ENCODE results near the gene TMEM121B. TPM values are rescaled to one million over a fixed set of nuclear protein-coding genes. Genes with fewer than 3 reads are reported as not detected.

TMEM121B gene
- total RNA-seq, 2 donors from 2014 or later, result 0.14 to 0.31 TPM

DNA sequence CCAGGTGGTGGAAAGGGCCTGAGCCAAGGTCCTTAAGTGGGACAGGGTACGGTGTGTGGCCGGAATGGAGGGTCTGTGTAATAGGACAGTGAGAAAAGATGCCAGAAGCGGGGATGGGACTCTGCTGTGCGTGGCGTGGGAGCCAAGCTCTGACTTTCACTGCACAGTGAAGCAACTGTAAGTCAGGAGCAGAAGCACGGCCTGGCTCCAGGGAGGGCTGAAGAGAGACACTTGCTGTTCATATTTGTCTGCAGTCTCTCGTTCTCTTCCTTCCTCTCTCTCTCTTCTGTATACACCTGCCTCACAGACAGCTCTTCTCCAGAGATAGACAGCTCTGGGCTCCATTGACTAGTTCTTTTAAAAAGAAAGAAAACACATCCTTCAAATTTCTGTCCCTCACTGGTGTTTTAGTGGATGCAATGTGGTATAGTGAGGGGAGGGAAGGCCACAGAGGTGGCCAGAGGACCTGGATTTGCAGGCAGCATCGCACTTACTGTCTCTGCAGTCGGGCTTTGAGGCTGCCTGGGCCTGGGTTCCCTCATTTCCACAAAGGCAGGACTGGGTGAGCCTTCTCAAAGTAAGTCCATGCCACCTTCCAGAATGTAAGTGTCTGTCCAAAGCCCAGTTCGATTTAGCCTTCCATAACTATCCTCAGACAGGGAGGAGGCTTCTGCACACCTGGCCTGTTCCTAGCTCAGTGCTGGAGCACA is 34.2 kb downstream of the TMEM121B start:
- peaks cover 0 to 4% of the 10 kb centered on the region in 2 donors for H3K27me3 Mint-ChIP-seq
- H3K9me3 Mint-ChIP-seq, result no peaks in the 10 kb centered on the region
- no peaks in the 10 kb centered on the region for H3K36me3 Mint-ChIP-seq
- peaks cover 38 to 49% of the 10 kb centered on the region in 2 donors for H3K4me1 Mint-ChIP-seq (ENCODE audit: low read depth in 2 of 2)
- H3K27ac Mint-ChIP-seq, result peak overlapping the region; percentile 46 to 88
- ATAC-seq (no peak), DNase-seq (ENCODE audit: low spot score) (no peak)
- peak overlapping the region; percentile 83 for H3K4me3 Mint-ChIP-seq

- DNase-seq (ENCODE audit: low spot score), result no peak
- no peaks in the 10 kb centered on the region for H3K9me3 Mint-ChIP-seq
Measured at GRCh38 chr22:17086296-17086695, 34.9 kb downstream of the TMEM121B start.

GRCh38 chr22:17085277-17086181 is 35.6 kb downstream of the TMEM121B start:
- H3K9me3 Mint-ChIP-seq, result no peaks in the 10 kb centered on the region
- peak overlapping the region; percentile 83 for H3K4me3 Mint-ChIP-seq
- H3K4me1 Mint-ChIP-seq (ENCODE audit: low read depth in 2 of 2), result peaks cover 32 to 41% of the 10 kb centered on the region in 2 donors
- DNase-seq (ENCODE audit: low spot score) (peak; percentile 75), ATAC-seq (peak; percentile 57 to 71)
- no peaks in the 10 kb centered on the region for H3K36me3 Mint-ChIP-seq
- peak overlapping the region; percentile 74 to 88 for H3K27ac Mint-ChIP-seq
- peaks cover 0 to 4% of the 10 kb centered on the region in 2 donors for H3K27me3 Mint-ChIP-seq

More at GRCh38 chr22:17086296-17086695, 34.9 kb downstream of the TMEM121B start:
- Mint-ChIP-seq H3K27ac (peak overlapping the region; percentile 46 to 88), H3K27me3 (peaks cover 0 to 4% of the 10 kb centered on the region in 2 donors), H3K4me3 (peak overlapping the region; percentile 83), H3K36me3 (no peaks in the 10 kb centered on the region), H3K4me1 (ENCODE audit: low read depth in 2 of 2) (peaks cover 38 to 45% of the 10 kb centered on the region in 2 donors)
- ATAC-seq, result no peak

- H3K27ac Mint-ChIP-seq, result peak within 1 kb of the TSS; percentile 74 to 88
- peaks cover 32 to 41% of the 10 kb centered on the region in 2 donors for H3K4me1 Mint-ChIP-seq (ENCODE audit: low read depth in 2 of 2)
- peak within 1 kb of the TSS; percentile 83 for H3K4me3 Mint-ChIP-seq
- peaks cover 0 to 4% of the 10 kb centered on the region in 2 donors for H3K27me3 Mint-ChIP-seq
- DNase-seq (ENCODE audit: low spot score) (peak; percentile 97), ATAC-seq (peak; percentile 97 to 98)
- H3K36me3 Mint-ChIP-seq, result no peaks in the 10 kb centered on the region
- H3K9me3 Mint-ChIP-seq, result no peaks in the 10 kb centered on the region
Measured at GRCh38 chr22:17084554-17085276, 36.4 kb downstream of the TMEM121B start, which contains the start of gene IL17RA. TSS of gene IL17RA (plus strand) at chr22:17085000. CDS start at chr22:17085092, 92 bp downstream.

- peak overlapping the region; percentile 83 for H3K4me3 Mint-ChIP-seq
- peak overlapping the region; percentile 74 to 88 for H3K27ac Mint-ChIP-seq
- ATAC-seq (no peak), DNase-seq (ENCODE audit: low spot score) (no peak)
- H3K36me3 Mint-ChIP-seq, result no peaks in the 10 kb centered on the region
- no peaks in the 10 kb centered on the region for H3K9me3 Mint-ChIP-seq
- H3K27me3 Mint-ChIP-seq, result peaks cover 0 to 4% of the 10 kb centered on the region in 2 donors
- peaks cover 32 to 34% of the 10 kb centered on the region in 2 donors for H3K4me1 Mint-ChIP-seq (ENCODE audit: low read depth in 2 of 2)
Measured at GRCh38 chr22:17083811-17084441, 37.2 kb downstream of the TMEM121B start.

- Mint-ChIP-seq H3K36me3 (no peaks in the 10 kb centered on the region), H3K27me3 (peaks cover 0 to 4% of the 10 kb centered on the region in 2 donors), H3K9me3 (no peaks in the 10 kb centered on the region), H3K27ac (peak overlapping the region; percentile 74 to 88), H3K4me1 (ENCODE audit: low read depth in 2 of 2) (peaks cover 32 to 34% of the 10 kb centered on the region in 2 donors), H3K4me3 (peak overlapping the region; percentile 83)
- ATAC-seq (no peak), DNase-seq (ENCODE audit: low spot score) (no peak)
Measured at GRCh38 chr22:17083255-17083654, 37.9 kb downstream of the TMEM121B start.

DNA sequence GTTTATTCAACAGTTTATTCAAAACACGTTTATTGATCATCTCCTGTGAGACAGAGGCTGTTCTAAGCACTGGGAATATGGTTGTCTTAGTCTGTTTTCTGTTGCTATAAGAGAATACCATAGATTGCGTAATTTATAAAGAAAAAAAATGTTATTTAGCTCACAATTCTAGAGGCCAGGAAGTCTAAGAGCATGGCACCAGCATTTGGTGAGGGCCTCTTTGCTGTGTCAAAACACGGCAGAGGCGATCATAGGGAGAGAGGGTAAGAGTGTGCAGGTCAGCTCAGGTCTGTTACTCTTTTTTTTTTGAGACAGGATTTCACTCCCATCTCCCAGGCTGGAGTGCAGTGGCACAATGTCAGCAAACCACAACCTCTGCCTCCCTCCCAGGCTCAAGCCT is 41.6 kb downstream of the TMEM121B start:
- no peak for DNase-seq (ENCODE audit: low spot score)
- H3K4me1 Mint-ChIP-seq (ENCODE audit: low read depth in 2 of 2), result peaks cover 22 to 23% of the 10 kb centered on the region in 2 donors
- H3K4me3 Mint-ChIP-seq, result no peak overlapping the region
- no peaks in the 10 kb centered on the region for H3K9me3 Mint-ChIP-seq
- H3K27ac Mint-ChIP-seq, result peak overlapping the region in 1 of 2 donors; percentile 15
- no peaks in the 10 kb centered on the region for H3K36me3 Mint-ChIP-seq
- no peak for ATAC-seq
- peaks cover 0 to 9% of the 10 kb centered on the region in 2 donors for H3K27me3 Mint-ChIP-seq

- no peaks in the 10 kb centered on the region for H3K36me3 Mint-ChIP-seq
- ATAC-seq, result no peak
- H3K4me1 Mint-ChIP-seq (ENCODE audit: low read depth in 2 of 2), result peaks cover 12 to 13% of the 10 kb centered on the region in 2 donors
- H3K27me3 Mint-ChIP-seq, result peaks cover 14 to 17% of the 10 kb centered on the region in 2 donors
- H3K9me3 Mint-ChIP-seq, result no peaks in the 10 kb centered on the region
- no peak for DNase-seq (ENCODE audit: low spot score)
- H3K4me3 Mint-ChIP-seq, result no peak overlapping the region
- H3K27ac Mint-ChIP-seq, result no peak overlapping the region
Measured at GRCh38 chr22:17077255-17077654, 43.9 kb downstream of the TMEM121B start.

DNA sequence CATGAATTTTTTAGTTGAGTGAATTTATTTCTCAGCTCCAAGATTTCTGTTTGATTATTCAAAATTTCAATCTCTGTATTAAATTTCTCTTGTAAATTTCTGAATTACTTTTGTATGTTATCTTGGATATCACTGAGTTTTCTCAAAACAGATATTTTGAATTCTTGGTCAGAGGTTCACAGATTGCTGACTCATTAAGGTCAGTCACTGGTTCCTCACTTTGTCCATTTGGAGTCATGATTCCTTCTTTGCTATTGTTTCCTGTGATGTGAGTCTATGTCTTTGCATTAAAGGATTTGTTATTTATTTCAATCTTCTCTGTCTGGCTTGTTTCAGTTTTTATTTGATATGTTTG is 46.5 kb downstream of the TMEM121B start:
- ATAC-seq, result no peak
- Mint-ChIP-seq H3K27me3 (peaks cover 16 to 19% of the 10 kb centered on the region in 2 donors), H3K27ac (no peak overlapping the region), H3K36me3 (no peaks in the 10 kb centered on the region), H3K9me3 (no peaks in the 10 kb centered on the region), H3K4me1 (ENCODE audit: low read depth in 2 of 2) (peaks cover 12 to 13% of the 10 kb centered on the region in 2 donors), H3K4me3 (no peak overlapping the region)
- DNase-seq (ENCODE audit: low spot score), result no peak

DNA sequence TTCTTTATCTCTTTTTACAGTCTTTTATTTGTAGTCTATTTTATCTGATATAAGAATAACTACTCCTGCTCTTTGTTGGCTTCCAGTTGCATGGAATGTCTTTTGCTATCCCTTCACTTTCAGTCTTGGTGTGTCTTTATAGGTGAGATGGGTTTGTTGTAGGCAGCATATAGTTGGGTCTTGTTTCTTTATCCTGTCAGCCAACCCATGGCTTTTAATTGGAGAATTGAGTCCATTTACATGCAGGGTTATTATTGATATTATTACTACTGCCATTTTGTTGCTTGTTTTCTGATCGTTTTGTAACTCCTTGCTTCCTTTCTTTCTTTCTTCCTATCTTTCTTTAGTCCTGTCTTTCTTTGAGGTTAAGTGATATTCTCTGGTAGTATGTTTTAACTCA is 48.3 kb downstream of the TMEM121B start:
- H3K4me3 Mint-ChIP-seq, result no peak overlapping the region
- DNase-seq (ENCODE audit: low spot score) (no peak), ATAC-seq (no peak)
- no peaks in the 10 kb centered on the region for H3K36me3 Mint-ChIP-seq
- H3K4me1 Mint-ChIP-seq (ENCODE audit: low read depth in 2 of 2), result peaks cover 12 to 13% of the 10 kb centered on the region in 2 donors
- no peaks in the 10 kb centered on the region for H3K9me3 Mint-ChIP-seq
- peaks cover 19 to 20% of the 10 kb centered on the region in 2 donors for H3K27me3 Mint-ChIP-seq
- H3K27ac Mint-ChIP-seq, result no peak overlapping the region

Measured in natural killer cell treated with Interleukin-12 subunit alpha and Interleukin-12 subunit beta and Interleukin-15 and Interleukin-18, amount 100 ng/mL, for 72 hours (primary cell).